A673 (cell line): ENCODE measurements around the gene EFCAB9.

Source experiments
- CTCF ChIP-seq: fragments of 300-800, 200-600 bp; sonication (generic); conservative IDR thresholded peaks from 2 replicates; pipeline ENCODE4 v1.5.1; 2017; ENCODE audit warnings: low read depth, mild to moderate bottlenecking, antibody characterized with exemption, low read length, moderate library complexity, mixed read lengths
- EZH2 ChIP-seq: fragments of 200-600 bp; sonication (generic); IDR thresholded peaks from 2 replicates; pipeline ENCODE4 v1.6.1; 2017; ENCODE audit warnings: borderline replicate concordance, low read depth, mild to moderate bottlenecking, mixed read lengths, antibody characterized with exemption, low read length; ENCODE audit not compliant: poor library complexity, severe bottlenecking

DNA sequence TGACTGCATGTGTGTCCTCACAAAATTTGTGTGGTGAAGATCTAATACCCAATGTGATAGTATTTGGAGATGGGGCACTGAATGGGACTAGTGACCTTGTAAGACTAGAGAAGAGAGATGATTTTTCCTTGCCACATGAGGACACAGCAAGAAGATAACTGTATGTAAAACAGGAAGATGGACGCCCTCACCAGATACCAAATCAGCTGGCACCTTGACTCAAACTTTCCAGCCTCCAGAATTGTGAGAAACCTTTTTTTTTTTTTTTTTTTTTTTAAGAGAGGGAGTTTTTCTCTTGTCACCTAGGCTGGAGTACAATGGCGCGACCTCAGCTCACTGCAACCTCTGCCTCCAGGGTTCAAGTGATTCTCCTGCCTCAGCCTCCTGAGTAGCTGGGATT, 49.3 kb downstream of the EFCAB9 start:
- TF ChIP-seq CTCF (no peak), EZH2 (no peak)
